ENCODE measurements around the gene MAD1L1. TPM values are rescaled to one million over a fixed set of nuclear protein-coding genes. Genes with fewer than 3 reads are reported as not detected.
A peak's percentile ranks its signal among the peaks of the same experiment; 100 is the strongest.

The MAD1L1 gene
- total and polyA plus RNA-seq, 2 of the 13 experiments (the other 11 are each of a cell fraction or from before 2014, with no cell fraction given), result 17.4 to 64.7 TPM

DNA sequence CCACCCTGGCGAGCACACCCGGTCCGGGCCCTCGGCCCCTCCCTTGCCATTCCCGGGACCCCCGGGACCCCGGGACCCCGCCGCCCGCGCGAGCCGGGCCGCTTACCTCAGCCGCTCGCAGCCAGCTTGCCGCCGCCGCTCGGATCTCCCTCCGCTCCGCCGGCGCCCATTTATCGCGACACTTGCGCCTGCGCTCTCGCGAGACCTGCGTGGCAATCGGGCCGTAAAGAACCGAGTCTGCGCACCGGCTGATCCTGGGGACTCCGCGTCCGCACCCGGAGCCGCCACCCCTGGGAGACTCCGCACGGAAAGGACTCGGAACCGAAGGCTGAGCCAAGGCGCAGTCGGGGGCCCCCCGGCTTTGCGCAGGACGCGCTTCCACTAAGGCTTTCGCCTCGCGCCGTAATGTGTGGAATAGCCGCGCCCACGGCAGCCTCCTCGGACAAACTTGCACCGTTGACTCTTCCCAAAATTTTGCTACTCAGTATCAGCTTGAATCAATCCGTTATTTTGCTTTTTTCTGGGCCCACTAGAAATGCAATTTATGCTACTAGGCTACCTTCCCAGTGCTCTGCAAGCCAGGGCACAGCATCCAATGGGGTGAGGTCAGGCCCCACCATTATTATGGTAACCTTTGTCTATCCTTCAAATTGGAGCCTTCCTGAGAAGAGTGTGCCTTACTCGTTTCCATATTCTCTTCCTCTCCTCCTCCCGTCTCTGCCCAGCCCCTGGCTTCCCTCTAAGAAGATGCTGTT is at the start of gene MAD1L1 (continued):
- TF ChIP-seq, protein P1, sequence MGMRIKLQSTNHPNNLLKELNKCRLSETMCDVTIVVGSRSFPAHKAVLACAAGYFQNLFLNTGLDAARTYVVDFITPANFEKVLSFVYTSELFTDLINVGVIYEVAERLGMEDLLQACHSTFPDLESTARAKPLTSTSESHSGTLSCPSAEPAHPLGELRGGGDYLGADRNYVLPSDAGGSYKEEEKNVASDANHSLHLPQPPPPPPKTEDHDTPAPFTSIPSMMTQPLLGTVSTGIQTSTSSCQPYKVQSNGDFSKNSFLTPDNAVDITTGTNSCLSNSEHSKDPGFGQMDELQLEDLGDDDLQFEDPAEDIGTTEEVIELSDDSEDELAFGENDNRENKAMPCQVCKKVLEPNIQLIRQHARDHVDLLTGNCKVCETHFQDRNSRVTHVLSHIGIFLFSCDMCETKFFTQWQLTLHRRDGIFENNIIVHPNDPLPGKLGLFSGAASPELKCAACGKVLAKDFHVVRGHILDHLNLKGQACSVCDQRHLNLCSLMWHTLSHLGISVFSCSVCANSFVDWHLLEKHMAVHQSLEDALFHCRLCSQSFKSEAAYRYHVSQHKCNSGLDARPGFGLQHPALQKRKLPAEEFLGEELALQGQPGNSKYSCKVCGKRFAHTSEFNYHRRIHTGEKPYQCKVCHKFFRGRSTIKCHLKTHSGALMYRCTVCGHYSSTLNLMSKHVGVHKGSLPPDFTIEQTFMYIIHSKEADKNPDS (CRISPR knock-in tag; IDR thresholded peaks at IDR 0.05), result no peak
- TF ChIP-seq ELF4 (CRISPR knock-in tag; IDR thresholded peaks at IDR 0.05; ENCODE audit: borderline replicate concordance) (no peak), ZNF891 (CRISPR knock-in tag; IDR thresholded peaks at IDR 0.05) (0 out of 2 replicates have a peak, but pooled peaks have one; percentile 44), NBN (conservative IDR thresholded peaks at IDR 0.05) (no peak), NCOA2 (CRISPR knock-in tag; IDR thresholded peaks at IDR 0.05) (no peak), MTF1 (CRISPR knock-in tag; IDR thresholded peaks at IDR 0.05) (no peak), ZNF614 (CRISPR knock-in tag; IDR thresholded peaks at IDR 0.05; ENCODE audit: borderline replicate concordance) (no peak; the same call in 1 of the 2 replicates), ZNF432 (CRISPR knock-in tag; IDR thresholded peaks at IDR 0.05; ENCODE audit: borderline replicate concordance) (no peak), CEBPG (CRISPR knock-in tag; IDR thresholded peaks at IDR 0.05) (peak; percentile 29; the same call in 1 of the 2 replicates), BRD4 (CRISPR knock-in tag; IDR thresholded peaks at IDR 0.05) (0 out of 2 replicates have a peak, but pooled peaks have one; percentile 59), HMGA1 (CRISPR knock-in tag; conservative IDR thresholded peaks at IDR 0.05) (no peak), ZNF570 (CRISPR knock-in tag; IDR thresholded peaks at IDR 0.05; ENCODE audit: borderline replicate concordance) (no peak), PHF20 (CRISPR knock-in tag; IDR thresholded peaks at IDR 0.05) (peak; percentile 65; the same call in 1 of the 2 replicates), ZNF143 (CRISPR knock-in tag; IDR thresholded peaks at IDR 0.05) (peak; percentile 54; the same call in 1 of the 2 replicates), ZBTB20 (CRISPR knock-in tag; IDR thresholded peaks at IDR 0.05; ENCODE audit: borderline replicate concordance, low read depth) (peak; percentile 70; the same call in 1 of the 2 replicates), SOX6 (IDR thresholded peaks at IDR 0.05) (no peak), SOX6 (CRISPR knock-in tag; IDR thresholded peaks at IDR 0.05) (peak; percentile 63), RAD51 (IDR thresholded peaks at IDR 0.05; ENCODE audit: borderline replicate concordance) (no peak), CEBPB (IDR thresholded peaks at IDR 0.05; ENCODE audit: borderline replicate concordance, low read depth, low read length) (no peak), ZNF34 (CRISPR knock-in tag; IDR thresholded peaks at IDR 0.05; ENCODE audit: borderline replicate concordance) (no peak), KDM4B (CRISPR knock-in tag; IDR thresholded peaks at IDR 0.05) (peak; percentile 31; the same call in 1 of the 2 replicates), HHEX (CRISPR knock-in tag; IDR thresholded peaks at IDR 0.05) (no peak), ZNF180 (CRISPR knock-in tag; IDR thresholded peaks at IDR 0.05; ENCODE audit: borderline replicate concordance, low read depth) (no peak)
- TF ChIP-seq, protein P2, sequence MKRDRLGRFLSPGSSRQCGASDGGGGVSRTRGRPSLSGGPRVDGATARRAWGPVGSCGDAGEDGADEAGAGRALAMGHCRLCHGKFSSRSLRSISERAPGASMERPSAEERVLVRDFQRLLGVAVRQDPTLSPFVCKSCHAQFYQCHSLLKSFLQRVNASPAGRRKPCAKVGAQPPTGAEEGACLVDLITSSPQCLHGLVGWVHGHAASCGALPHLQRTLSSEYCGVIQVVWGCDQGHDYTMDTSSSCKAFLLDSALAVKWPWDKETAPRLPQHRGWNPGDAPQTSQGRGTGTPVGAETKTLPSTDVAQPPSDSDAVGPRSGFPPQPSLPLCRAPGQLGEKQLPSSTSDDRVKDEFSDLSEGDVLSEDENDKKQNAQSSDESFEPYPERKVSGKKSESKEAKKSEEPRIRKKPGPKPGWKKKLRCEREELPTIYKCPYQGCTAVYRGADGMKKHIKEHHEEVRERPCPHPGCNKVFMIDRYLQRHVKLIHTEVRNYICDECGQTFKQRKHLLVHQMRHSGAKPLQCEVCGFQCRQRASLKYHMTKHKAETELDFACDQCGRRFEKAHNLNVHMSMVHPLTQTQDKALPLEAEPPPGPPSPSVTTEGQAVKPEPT (CRISPR knock-in tag; IDR thresholded peaks at IDR 0.05; ENCODE audit: low read depth), result no peak
- TF ChIP-seq, protein P3, sequence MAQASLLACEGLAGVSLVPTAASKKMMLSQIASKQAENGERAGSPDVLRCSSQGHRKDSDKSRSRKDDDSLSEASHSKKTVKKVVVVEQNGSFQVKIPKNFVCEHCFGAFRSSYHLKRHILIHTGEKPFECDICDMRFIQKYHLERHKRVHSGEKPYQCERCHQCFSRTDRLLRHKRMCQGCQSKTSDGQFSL (CRISPR knock-in tag; IDR thresholded peaks at IDR 0.05), result no peak
- TF ChIP-seq, protein P4, sequence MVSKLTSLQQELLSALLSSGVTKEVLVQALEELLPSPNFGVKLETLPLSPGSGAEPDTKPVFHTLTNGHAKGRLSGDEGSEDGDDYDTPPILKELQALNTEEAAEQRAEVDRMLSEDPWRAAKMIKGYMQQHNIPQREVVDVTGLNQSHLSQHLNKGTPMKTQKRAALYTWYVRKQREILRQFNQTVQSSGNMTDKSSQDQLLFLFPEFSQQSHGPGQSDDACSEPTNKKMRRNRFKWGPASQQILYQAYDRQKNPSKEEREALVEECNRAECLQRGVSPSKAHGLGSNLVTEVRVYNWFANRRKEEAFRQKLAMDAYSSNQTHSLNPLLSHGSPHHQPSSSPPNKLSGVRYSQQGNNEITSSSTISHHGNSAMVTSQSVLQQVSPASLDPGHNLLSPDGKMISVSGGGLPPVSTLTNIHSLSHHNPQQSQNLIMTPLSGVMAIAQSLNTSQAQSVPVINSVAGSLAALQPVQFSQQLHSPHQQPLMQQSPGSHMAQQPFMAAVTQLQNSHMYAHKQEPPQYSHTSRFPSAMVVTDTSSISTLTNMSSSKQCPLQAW (CRISPR knock-in tag; IDR thresholded peaks at IDR 0.05), result peak; percentile 63; the same call in 1 of the 2 replicates

Data from HepG2 (cell line).